T-helper 9 cell (primary cell): ENCODE results near the gene HSD11B1L.

Experiments
- DNase-seq: peaks from one replicate; pipeline ENCODE4 v3.0.0-alpha.2; 2020

HSD11B1L gene

GRCh38 chr19:5667751-5668271 is 13.0 kb upstream of the HSD11B1L start:
- DNase-seq, result no peak

DNA sequence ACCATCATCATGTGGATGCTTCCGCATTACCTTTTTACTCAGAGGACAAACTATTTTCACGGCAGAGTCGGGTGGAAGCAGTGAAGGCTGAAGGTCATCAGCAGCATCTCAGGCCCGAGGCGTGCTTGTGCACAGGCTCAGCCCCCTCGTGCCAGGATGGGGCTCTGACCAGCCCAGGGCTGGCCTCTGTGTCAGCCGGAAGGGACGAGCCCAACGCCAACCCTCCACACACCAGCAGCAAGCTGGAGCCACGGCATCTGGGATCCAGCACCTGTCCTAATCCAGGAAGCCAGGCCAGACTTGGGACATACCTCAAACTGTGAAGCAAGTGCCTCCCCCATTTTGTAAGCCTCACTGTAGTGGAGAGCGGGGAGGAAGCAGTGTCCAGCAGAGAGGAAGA is 11.6 kb upstream of the HSD11B1L start:
- DNase-seq, result no peak

- no peak for DNase-seq
Measured at GRCh38 chr19:5671600-5671999, 9.2 kb upstream of the HSD11B1L start.

GRCh38 chr19:5672708-5673459 is 7.9 kb upstream of the HSD11B1L start:
- no peak for DNase-seq

DNA sequence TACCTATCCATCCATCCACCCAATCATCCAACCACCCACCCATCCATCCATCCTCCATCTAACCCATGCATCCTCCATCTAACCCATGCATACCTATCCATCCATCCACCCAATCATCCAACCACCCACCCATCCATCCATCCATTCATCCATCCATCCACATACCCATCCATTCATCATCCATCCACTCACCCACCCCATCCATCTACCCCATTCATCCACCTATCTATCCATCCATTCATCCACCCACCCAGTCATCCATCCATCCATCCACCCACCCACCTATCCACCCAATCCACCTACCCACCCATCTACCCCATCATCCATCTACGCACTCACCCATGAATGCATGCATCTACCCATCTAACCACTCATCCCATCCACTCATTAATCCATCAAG is 7.1 kb upstream of the HSD11B1L start:
- no peak for DNase-seq

- no peak for DNase-seq
Measured at GRCh38 chr19:5674714-5675113, 6.1 kb upstream of the HSD11B1L start.

GRCh38 chr19:5676105-5676771 is 4.6 kb upstream of the HSD11B1L start:
- DNase-seq, result no peak

- DNase-seq, result no peak
Measured at GRCh38 chr19:5676772-5677105, 4.1 kb upstream of the HSD11B1L start.

DNA sequence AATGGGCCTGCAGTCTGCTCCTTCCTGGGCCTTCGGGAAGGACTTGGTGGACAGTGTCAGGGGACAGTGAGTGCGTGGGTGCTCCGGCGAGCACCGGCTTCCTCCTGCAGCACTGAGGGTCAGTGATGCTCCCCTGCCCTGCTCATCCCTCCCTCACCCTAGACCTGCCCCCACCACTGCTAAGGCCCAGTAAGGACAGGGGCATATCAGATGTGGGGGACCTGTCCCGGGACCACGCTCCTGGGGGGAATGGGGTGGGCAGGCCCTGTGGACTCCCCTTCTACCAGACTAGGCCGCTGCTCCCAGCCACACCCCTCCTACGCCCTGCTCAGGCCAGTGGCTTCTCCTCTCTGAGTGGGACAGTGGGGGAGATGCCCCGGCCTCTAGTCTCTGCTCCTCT is 3.7 kb upstream of the HSD11B1L start:
- no peak for DNase-seq

- DNase-seq, result no peak
Measured at GRCh38 chr19:5677580-5677979, 3.2 kb upstream of the HSD11B1L start.

- DNase-seq, result no peak
Measured at GRCh38 chr19:5678071-5678718, 2.6 kb upstream of the HSD11B1L start.

- DNase-seq, result no peak
Measured at GRCh38 chr19:5679289-5680083, 1.3 kb upstream of the HSD11B1L start.

DNA sequence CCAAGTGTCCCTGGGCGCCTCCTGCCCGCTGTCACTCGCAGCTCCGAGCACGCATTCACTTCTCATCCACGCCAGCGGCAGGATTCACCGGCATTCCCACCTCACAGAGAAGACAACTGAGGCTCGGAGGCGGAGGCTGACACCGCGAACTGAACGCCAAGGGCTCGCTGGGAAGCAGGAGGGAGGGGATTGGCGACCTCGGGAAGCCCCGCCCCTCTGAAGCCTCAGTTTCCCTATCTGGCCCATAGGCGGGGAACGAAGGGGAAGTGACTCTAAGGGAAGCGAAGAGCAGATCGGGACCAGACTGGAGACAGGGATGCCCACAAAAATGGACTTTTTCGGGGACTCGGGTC is 767 bp upstream of the HSD11B1L start:
- DNase-seq, result no peak

- DNase-seq, result no peak
Measured at GRCh38 chr19:5681391-5682106, 722 bp downstream of the HSD11B1L start.

GRCh38 chr19:5682107-5682482 is 1.3 kb downstream of the HSD11B1L start:
- no peak for DNase-seq

- DNase-seq, result no peak
Measured at GRCh38 chr19:5683177-5683886, 2.5 kb downstream of the HSD11B1L start.

GRCh38 chr19:5684694-5685430 is 4.0 kb downstream of the HSD11B1L start:
- DNase-seq, result no peak

DNA sequence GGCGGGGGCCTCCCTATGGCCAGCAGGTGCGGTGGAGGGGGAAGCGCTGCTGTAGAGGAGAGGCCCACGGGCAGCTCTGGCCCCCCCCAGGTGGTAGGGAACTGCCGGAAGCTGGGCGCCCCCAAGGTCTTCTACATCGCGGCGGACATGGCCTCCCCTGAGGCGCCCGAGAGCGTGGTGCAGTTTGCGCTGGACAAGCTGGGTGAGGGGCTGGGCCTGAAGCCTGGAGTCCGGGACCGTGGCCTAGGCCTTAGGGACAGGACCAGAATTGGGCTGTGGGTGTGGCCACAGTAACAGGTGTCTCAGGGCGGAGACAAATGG is 5.5 kb downstream of the HSD11B1L start:
- no peak for DNase-seq

GRCh38 chr19:5686647-5687359 is 6.0 kb downstream of the HSD11B1L start:
- peak; percentile 96 for DNase-seq

DNA sequence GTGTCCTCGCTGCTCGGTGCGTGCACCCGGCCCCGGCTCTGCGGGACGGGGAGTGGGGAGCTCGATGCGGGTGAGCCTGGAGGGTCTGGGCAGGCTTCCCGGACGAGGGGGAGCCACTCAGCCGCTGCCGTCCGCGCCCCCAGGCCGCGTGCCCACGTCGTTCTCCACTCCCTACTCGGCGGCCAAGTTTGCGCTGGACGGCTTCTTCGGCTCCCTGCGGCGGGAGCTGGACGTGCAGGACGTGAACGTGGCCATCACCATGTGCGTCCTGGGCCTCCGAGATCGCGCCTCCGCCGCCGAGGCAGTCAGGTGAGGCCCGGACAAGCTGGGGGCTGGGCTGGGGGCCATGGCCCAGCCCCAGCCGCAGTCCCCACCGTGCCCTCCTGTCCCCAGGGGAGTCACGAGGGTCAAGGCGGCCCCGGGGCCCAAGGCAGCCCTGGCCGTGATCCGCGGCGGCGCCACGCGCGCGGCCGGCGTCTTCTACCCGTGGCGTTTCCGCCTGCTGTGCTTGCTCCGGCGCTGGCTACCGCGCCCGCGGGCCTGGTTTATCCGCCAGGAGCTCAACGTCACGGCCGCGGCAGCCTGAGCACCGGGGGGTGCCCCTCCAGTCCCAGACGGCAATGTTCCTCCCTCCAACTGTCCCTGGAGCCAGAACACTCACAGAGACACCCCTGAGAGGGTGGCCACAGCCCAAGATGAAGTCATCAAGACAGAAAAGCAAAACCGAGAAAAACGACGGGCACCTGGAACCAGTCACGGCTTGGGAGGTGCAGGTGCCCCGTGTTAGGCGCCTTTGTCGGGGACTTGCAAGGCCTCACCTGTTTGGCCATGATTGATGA is 6.8 kb downstream of the HSD11B1L start:
- no peak for DNase-seq
